D341Med (cell line): Measurements from ENCODE around the gene SLC30A2.
A peak's percentile ranks its signal among the peaks of the same experiment; 100 is the strongest.

Experiments used
- DNase-seq: peaks from one replicate; pipeline ENCODE4 v3.0.0; 2012; ENCODE audit warnings: low spot score

SLC30A2 gene

DNA sequence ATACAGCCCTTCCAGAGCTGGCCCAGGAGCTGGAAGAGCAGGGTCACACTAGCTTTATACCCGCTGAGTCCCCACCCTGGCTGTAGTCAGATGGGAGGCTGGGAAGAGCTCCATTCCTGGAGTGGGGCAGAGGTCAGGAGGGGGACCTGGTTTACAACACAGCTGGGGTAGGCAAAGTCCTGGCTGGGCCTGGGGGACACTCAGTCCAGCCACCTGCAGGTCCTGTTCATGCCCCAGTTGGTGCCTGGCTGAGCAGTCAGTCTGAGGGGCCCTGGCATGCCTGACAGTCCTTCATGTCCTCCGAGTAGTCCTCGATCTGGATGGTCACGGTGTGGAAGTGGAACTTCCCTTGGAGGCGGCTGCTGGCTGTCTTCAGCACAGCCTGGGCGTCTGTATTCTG is 7.0 kb downstream of the SLC30A2 start:
- DNase-seq, result no peak

- DNase-seq, result no peak
These were observed 7.4 kb downstream of the SLC30A2 start for GRCh38 chr1:26038477-26038876.

GRCh38 chr1:26037904-26038303 is 8.0 kb downstream of the SLC30A2 start:
- DNase-seq, result no peak

DNA sequence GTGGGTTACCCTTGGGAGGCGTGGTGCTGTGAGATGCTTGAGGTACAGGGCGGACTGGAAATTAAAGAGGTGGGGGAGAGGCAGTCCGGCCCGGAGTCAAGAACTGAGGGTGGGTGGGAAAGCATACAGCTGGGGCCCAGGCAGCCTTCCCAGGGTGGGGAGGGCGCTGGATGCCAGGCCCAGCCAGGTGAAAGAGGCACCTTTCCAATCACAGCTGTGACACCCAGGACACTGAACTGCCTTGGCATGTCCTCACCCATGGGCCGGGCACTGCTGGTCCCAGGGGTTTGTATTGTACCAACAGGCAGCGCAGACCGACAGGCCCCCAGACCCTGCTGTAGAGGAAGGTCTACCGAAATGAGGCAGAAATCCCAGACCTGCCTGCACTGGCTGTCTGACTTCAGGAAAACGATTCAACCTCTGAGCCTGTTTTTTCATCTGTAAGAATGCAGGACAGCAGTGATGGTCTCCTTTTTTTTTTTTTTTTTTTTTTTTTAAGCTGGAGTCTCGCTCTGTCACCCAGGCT is 9.1 kb downstream of the SLC30A2 start:
- DNase-seq, result no peak

DNA sequence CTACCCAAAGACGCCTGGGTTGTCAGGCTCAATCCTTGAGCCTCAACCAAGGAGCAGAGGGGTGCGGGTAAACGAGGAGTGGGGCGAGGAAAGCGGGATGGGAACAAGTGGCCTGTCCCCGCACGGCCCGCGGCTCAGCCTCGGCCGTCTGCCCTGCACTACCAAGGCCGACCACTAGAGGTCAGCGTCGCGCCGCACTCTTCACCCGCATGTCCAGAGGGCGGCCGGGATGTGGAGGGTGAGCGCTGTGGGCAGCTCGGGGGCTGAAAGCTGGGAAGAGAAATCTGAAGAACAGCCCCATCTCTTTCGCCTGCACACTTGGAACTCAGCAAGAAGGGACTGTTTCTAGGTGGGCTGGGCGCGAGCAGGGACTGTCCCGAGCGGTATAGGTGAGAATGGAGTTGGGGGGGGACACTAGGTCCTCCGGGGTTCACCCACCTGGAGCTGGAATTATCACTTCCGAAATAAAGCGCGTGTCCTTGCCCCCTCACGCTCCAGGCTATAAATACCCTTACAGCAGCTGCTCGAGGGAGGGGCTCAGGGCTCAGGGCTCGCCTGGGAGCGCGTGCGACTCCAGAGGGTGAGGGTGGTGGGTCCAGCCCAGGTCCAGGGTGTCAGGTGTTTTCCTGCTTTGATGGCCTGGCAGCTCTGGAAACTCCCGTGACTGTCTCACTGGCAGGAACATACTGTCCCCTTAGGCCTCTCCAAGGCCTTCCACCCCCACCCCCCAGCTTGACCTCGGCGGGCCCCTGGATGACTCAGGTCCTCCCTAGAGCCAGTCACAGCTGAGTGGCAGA is 9.8 kb downstream of the SLC30A2 start:
- peak; percentile 92 for DNase-seq

DNA sequence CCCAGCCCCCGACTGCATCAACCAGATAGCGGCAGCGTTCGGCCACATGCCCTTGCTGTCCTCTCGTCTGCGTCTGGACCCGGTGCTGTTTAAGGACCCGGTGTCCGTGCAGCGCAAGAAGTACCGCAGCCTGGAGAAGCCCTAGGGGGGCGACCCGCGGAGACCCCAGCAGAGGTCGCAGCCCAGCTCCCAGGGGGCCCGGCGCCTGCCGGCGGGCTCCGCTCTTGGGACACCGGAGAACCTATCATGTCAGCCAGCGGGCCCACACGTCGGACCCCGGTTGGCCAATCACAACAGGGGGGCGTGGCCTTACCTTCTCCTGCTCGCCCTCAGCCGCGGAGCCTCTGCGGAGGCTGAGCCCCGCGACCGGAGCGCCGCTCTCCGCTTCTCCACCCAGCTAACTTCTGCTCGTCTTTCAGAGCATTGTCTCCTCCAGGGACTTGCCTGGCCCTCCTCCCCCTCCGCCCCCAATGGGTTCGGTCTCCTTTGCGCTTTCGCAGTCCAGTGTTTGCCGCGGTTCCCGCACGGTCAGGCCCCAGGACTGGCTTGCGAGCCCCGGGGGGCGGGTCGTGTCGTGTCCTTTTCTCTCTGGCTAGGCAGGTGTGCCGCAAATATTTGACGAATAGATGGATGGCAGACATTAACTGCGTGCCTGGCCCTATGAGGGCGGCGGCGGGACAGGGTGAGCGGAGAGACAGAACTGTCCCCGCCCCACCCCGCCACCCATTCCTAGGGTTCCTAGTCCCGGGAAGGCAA is 10.5 kb downstream of the SLC30A2 start:
- peak; percentile 98 for DNase-seq

DNA sequence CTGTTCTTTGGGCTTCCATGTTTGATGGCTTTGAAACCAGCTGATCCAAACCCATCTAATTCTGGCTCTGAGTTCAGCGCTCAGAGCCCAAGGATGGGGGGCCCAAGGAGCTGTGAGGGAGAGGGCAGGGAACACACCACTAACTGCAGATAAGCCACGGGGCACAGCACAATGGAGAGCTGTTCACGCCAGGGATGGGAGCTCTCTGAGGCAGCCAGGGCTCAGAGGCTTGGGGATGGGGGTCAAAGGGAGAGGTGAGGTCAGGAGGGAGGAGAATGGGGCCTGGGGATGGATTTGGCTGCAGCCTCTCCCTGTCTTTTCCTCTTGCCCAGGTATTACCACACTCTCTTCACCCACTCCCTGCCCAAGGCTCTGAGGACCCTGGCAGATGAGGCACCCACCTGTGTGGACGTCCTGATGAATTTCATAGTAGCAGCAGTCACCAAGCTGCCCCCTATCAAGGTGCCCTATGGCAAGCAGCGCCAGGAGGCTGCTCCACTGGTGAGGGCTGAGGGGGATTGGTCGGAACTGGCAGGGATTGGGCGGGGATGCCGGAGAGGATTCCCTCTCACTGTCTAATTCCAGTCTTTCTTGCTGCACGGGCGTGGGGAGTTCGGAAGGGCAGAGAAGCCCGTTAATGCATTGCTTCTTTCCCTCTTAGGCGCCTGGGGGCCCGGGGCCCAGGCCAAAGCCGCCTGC is 11.3 kb downstream of the SLC30A2 start:
- peak; percentile 72 for DNase-seq

- no peak for DNase-seq
These were observed 13.1 kb downstream of the SLC30A2 start for GRCh38 chr1:26032656-26033357.

- no peak for DNase-seq
These were observed 14.2 kb downstream of the SLC30A2 start for GRCh38 chr1:26031611-26032220.

GRCh38 chr1:26031196-26031595 is 14.7 kb downstream of the SLC30A2 start:
- DNase-seq, result no peak

DNA sequence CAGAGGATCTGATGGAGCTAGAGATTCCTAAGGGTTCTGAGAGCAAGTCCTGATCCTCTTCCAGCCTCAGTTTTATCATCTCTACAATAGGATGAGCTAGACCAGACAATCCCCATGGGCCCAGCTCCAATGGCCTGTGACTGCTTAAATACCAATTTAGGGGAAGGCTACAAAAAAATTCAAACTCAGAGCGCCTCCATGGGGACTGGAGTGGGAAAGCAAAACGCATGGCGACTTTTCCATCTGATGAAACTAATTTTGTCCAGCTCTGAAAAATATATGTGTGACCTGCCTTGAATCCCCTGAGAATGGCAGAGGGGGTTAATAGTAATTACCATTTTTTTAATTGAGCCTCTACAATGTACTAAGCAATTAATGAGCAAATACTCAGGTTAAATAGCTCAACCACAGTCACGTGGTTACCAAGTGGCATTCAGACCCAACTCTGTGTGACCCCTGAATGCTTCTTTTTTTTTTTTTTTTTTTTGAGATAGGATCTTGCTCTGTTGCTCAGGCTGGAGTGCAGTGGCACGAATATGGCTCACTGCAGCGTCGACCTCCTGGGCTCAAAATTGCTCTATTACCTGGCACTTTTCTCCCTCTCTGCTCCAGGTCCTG is 15.9 kb downstream of the SLC30A2 start:
- DNase-seq, result no peak

- no peak for DNase-seq
These were observed 16.7 kb downstream of the SLC30A2 start for GRCh38 chr1:26029054-26029863.

- DNase-seq, result no peak
These were observed 17.4 kb downstream of the SLC30A2 start for GRCh38 chr1:26028490-26028980.

DNA sequence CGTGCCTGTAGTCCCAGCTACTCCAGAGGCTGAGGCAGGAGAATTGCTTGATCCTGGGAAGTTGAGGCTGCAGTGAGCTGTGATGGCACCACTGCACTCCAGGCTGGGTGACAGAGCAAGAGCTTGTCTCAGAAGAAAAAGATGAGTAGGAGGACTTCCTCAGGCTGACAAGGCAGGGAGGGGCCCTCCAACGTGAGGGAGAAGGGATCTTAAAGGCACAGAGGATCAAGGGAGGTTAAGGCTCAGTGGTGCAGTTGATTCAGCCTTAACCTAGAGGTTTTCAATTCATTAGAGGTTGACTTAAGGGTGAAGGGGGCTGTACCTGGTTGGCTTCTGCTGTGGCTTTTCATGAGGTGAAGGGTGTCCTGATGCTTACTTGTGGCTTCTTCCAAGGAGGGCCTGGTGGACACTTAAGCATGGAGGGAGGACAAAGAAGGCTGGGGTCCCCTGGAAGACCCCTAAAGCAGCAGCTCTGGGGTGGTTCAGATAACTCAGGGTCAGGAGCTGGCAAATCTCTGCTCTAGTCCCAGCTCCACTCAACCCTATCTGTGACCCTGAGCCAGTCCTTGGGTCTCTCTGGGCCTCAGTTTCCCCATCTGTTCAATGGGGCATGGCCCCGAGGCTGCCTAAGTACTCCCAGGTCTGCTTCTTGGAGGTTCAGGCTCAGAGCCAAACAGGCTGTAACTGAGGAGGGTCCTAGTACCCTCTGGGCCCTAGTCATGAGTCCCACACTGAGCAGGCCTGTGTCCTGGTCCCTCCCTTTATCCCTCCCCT is 18.0 kb downstream of the SLC30A2 start:
- no peak for DNase-seq

DNA sequence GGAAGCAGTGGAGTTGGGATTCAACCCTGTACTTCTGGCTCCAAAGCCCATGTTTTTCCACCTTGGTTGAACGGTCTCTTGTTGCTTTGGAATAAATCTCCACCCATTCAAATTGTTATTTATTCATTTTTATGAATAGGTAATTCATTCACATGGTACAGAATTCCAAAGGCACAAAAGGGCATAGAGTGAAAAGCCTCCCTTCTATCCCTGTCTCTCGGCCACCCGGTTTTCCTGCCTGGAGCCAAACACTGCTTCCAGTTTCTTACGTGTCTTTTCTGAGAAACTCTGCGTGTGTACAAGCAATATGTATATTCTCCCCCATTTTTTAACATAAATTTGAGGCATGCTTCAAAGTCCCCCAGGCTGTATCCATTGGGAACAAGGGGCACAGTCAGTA is 20.4 kb downstream of the SLC30A2 start:
- no peak for DNase-seq

- DNase-seq, result no peak
These were observed 20.9 kb downstream of the SLC30A2 start for GRCh38 chr1:26025060-26025459.

- no peak for DNase-seq
These were observed 22.1 kb downstream of the SLC30A2 start for GRCh38 chr1:26023826-26024225.

DNA sequence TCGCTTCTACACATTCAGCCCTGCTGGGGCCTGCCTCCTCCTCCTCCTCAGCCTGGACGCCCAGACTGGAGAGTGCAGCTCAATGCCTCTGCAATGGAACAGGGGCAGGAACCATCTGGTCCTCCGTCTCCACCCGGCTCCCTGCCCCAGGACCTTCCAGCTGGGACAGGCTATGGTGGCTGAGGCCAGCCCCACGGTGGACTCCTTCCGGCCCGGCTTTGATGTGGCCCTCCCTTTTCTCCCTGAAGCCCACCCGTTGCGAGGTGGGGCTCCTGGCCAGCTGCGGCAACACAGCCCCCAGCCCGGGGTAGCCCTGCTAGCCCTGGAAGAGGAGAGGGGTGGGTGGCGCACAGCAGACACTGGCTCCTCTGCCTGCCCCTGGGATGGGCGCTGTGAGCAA is 22.9 kb downstream of the SLC30A2 start:
- DNase-seq, result no peak

DNA sequence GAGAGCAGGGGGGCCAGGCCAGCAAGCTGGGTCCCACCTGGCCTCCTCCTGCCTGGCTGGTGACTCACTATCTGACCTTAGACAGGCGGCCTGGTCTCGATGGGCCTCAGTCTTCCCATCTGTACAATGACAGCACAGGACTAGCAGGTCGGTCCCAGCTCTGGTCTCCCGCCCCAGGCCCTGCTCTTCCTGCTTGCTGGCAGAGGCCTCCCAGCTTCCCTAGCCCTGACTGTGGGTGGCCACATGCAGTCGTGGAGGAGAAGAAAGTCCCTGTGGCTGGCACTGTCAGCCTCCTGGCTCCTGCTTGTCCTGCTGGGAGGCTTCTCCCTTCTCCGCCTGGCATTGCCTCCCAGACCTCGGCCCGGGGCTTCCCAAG is 23.5 kb downstream of the SLC30A2 start:
- no peak for DNase-seq
